Measurements from ENCODE around the gene GRIPAP1.

The GRIPAP1 gene, protein sequence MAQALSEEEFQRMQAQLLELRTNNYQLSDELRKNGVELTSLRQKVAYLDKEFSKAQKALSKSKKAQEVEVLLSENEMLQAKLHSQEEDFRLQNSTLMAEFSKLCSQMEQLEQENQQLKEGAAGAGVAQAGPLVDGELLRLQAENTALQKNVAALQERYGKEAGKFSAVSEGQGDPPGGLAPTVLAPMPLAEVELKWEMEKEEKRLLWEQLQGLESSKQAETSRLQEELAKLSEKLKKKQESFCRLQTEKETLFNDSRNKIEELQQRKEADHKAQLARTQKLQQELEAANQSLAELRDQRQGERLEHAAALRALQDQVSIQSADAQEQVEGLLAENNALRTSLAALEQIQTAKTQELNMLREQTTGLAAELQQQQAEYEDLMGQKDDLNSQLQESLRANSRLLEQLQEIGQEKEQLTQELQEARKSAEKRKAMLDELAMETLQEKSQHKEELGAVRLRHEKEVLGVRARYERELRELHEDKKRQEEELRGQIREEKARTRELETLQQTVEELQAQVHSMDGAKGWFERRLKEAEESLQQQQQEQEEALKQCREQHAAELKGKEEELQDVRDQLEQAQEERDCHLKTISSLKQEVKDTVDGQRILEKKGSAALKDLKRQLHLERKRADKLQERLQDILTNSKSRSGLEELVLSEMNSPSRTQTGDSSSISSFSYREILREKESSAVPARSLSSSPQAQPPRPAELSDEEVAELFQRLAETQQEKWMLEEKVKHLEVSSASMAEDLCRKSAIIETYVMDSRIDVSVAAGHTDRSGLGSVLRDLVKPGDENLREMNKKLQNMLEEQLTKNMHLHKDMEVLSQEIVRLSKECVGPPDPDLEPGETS

DNA sequence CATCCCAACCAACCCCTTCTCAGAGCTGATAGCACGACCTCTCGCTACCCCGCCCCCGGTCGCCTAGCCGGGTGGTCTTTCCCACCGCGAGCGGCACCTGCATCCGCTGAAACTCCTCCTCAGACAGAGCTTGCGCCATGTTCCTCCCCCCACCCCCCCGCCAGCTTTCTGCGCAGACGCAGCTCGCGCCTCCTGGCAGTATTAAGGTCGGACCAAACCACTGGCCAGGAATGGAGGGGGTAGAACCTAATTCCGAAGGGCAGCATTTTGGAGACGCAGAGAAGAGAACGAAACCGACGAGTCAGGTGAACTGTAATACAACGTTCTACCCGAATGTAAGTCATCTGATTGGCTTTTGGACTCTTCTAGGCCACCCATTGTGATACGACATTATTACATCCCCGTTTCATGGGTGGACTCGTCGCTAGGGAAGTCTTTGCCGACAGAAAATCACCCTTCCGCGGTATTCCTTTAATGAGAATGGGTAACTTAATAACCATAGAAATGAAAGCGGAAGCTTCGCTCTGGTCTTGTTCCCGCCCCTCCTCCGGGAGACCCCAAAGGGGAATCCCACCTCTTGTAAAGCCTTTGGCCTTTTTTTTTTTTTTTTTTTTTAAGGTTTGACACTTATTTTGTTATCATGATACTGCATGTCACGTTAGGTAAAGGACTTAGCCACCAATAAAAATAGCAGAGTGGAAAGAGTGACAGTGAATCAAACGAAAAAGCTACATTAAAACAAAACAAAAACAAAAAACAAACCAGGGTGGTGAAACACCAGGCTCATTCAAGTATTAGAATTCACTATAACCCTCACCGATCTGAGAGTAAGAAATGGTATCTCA lies at the start of gene GRIPAP1:
GRIPAP1 (minus strand) TSS at position 174 of the 845 bp plus-strand sequence; CDS start at position 139, 35 bp downstream.
- peak; percentile 61 for DNase-seq (ENCODE audit: low read depth, low spot score)

DNA sequence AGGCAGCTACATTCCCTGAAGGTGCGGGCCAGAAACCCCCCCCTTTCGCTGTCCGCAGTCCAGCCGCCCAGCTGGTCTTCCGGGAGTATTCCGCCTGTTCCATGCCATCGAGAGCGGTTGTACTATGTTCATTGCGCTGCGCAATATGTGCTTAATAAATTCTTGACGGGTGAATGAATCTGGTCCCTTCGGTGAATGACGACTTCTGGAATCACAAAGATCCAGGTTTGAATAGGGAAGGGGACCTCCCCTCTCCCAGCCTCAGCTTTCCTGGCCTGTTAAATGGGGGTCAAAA lies 41.9 kb upstream of the GRIPAP1 start:
- DNase-seq (ENCODE audit: low read depth, low spot score): no peak

DNA sequence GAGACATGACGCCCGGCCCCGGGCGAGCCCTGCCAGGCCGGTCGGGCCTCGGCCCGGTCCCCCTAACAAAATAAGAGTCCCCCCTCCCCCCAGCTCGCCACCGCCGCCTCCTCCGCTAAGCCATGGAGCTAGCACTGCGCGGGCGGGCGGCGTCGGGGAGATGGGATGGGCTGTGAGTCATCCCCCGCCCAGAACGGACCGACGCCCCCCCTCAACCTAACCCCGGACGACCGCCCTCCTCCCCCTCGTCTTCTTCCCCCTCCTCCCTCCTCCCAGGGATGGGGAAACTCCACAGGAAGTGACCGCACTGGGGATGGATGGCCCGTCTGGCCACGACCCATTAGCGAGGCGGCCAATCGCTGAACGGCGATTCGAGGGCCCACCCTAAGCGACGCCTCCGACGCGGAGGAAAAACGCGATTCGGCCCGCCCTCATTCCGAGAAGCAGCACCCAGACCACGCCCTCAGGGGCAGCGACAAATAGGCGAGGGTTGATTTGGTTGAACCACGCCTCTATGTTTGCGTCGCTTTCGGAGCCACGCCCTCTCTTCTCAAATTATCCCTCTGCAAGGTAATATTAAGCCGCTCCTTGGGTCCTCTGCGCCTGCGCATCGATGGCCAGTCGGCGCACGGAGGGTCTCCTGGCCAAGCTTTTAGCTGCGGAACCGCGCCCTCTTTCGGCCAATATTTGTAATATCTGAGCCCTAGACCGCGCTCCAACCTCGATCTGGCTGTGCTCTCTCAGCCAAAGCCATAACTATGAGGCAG lies 41.3 kb upstream of the GRIPAP1 start, which contains the start of gene TFE3:
TFE3 (minus strand) TSS at position 138 of the 767 bp plus-strand sequence; CDS start at position 7, 131 bp downstream.
- peak; percentile 95 for DNase-seq (ENCODE audit: low read depth, low spot score)

DNA sequence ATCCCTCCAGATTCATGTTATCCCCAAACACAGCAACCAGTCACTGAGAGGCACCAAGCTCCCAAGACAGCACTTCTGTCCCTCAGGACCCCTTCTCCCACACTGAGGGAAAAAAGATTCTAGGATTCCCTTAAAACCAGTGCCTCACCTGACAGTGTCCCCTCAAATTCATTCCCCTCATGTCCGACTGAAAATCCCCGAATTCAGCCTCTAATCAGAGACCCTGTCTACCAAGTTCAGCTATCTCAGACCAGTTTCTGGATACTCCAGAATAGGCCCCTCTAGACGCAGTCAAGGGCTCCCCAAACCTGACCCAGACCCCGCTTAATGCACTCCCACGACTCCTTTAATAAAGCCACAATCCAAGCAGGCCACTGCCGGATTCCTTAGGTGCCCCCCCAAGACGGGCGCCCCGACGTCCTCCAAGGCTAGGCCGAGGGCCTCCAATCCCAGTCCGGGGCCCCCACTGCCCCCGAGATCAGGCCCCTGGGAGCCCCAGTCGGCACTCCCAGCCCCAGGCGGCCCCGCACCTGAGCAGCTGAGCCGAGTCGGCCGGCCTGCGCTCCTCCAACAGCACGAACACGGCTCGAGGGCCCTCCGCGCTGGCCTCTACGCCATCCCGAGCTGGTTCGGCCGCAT lies 40.6 kb upstream of the GRIPAP1 start:
- DNase-seq (ENCODE audit: low read depth, low spot score): no peak

DNA sequence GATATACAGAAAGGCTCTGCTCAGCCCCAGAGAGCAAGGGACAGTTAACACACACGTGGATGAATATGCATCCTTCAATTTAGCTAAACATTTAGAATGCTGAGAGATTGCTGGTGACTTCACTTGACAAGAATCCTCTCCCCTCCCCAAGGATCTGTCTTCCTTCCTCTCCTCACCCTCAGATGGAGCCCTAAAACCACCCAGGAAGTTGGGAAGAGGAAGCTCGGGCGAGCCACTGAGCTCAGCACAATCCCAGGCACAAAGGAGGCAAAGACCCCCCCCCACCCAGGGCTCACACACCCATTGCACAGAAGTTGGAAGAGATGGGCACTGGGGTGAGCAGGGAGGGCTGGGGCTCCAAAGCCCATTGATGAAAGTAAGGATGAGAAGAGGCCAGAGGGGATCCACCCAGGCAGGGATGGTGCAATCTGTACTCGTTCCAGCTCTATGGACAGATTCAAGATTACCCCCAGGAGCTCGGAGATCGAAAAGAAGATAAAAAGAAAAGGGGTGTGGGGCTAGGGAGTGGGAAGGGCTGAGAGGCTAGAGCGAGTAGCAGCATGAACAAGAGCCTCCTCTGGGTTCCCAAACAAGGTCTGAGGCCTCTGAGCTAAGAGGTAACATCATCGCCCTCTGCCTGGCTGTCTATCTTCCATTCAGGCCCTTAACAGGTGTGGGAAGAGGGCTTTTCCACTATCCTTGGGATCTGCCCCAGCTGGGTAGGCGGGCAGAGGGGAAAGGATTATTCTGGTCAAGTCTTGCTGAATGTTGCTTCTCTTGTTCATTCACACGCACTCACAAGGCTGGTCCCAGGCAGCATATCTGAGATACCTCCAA lies 39.9 kb upstream of the GRIPAP1 start:
- no peak for DNase-seq (ENCODE audit: low read depth, low spot score)

DNA sequence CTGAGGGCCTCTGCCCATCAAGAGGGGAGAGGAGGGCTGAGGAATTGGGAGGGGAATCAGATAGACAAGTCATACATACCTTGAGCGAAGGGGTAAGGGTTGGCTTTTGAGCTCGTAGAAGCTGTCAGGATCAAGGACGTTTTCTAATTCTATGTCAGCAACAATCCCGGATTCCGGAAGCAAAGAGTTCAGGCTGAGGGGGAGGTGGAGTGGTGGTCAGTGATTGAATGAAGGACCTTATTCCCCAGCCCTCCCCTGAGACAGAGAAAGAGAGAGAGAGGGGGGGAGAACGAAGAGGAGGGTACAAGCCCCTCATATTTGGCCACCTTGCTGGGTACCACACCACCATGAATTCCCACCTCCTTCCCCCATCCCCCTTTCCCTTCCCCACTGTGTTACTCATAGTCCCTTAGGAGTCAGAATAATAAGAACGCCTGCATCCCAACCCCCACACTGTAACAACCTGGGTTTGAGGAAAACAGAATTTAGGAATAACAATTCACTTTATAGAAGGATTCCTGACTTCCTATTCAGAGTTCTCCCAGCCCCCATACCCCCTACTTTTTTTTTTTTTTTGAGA lies 38.4 kb upstream of the GRIPAP1 start:
- no peak for DNase-seq (ENCODE audit: low read depth, low spot score)

DNA sequence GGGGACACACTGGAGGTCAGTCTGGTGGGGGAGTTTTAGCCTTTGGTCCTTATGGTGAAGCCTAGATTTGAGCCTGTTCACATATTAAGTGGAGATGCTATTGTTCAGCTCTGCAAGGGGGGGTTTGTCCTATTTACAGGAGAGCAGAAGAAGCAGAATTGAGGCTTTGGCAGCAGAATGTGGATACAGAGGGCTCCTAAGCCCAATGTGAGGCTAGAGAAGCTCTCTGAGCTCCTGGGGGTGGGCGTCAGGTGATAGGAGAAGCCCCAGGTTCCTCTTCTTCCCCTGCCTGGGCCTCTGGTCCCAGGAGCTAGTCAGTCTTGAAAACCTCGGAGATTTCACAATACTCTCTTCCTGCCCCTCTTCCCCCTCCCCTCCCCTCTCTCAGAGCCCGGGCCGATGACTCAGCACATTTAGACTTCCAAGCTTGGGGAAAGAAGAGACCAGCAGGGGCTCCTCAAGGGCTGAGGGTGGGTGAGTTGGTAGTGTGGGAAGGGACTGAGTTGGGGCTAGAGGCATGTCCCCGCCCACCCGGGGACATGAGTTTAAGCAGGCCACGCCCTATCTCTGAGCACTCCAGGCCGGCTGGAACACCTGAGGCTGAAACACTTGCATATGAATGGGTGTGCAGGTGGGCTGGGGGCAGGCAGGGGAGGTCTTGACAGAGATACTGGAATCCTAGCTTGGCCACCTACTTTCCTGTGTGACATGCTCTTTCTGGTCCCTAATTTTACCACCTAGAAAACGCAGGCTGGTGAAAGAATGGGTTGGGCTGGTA lies 37.7 kb upstream of the GRIPAP1 start:
- peak; percentile 77 for DNase-seq (ENCODE audit: low read depth, low spot score)

DNA sequence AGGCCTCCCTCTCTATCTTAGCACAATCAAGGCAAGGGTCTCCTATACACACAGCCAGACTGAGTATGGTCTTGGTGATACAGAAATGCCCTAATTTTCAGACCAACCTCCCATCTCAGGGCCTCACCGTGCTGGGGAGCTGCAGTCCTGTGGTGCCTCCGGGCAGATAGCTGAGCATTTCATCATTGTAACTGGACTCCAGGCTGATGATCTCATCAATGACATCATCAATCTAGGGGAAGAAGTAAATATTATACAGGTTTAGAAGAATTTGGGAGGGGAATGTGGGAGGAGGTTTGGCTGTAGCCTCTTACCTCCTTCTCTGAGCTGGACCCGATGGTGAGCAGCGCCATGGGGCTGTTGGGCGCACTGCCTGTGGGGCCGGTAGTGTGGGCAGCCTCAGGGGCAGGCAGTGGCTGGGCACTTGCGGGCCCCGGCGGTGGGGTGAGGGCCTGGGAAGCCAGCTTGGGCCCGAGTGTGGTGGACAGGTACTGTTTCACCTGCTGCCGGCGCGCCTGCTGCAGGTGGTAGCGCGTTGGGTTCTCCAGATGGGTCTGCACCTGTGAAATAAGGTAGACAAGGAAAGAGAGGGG lies 35.9 kb upstream of the GRIPAP1 start:
- DNase-seq (ENCODE audit: low read depth, low spot score): no peak

DNA sequence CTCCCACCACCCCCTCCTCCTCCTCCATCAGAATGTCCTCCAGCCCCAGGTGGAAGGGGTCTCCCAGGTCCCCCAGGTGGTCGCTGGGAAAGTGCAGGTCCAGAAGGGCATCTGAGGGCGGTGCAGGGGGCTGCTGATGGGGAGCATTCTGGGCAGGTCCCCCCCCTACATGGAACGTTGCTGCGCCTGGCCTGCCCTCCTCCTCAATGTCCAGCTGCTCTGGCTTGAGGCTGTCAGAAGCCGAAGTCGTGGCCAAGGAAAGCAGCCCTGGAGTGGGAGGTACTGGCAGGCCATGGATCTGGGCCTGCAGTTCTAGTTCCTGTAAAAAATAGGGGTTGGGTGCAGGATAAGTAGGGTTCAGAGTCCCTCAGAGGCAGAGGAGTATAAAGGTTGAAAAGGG lies 28.2 kb upstream of the GRIPAP1 start:
- DNase-seq (ENCODE audit: low read depth, low spot score): no peak

DNA sequence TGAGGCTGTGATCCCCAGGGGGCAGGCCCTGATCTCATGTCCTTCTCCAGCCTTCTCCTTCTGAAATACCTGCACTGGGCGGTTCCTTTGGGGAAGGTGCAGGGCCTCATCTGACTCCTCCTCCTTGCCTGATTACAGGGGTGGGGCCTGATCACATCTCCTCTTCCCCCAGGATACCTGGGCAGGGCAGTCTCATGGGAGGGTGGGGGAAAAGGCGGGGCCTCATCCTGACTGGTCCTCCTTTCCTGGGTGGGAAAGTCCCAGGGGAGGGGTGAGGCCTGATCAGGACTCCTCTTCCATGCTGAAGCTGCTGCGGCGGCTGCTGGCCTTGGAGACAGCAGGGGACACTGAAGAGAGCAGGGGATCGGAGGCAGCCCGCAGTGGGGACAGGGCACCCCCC lies 27.8 kb upstream of the GRIPAP1 start:
- DNase-seq (ENCODE audit: low read depth, low spot score): no peak

DNA sequence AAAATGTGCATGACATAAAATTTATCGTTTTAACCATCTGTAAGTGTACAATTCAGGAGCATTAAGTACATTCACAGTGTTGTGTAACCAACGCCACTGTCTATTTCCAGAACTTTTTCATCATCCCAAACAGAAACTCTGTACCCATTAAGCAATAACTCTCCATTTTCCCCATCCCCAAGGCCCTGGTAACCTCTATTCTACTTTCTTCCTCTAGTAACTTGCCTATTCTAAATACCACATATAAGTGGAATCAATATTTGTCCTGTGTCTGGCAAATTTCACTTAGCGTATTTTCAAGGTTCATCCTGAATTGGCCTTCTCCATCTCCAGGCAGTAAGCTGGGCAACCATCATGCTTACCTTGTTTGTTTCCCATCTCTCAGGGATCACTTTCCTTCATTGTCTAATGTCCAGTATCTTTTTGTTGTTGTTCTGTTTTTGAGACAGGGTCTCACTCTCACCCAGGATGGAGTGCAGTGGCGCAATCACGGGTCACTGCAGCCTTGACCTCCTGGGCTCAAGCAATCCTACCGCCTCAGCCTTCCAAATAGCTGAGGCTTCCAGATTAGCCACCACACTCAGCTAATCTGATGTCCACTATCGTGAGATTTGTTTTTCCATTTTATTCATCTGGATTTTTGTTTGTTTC lies 17.7 kb upstream of the GRIPAP1 start:
- DNase-seq (ENCODE audit: low read depth, low spot score): no peak

DNA sequence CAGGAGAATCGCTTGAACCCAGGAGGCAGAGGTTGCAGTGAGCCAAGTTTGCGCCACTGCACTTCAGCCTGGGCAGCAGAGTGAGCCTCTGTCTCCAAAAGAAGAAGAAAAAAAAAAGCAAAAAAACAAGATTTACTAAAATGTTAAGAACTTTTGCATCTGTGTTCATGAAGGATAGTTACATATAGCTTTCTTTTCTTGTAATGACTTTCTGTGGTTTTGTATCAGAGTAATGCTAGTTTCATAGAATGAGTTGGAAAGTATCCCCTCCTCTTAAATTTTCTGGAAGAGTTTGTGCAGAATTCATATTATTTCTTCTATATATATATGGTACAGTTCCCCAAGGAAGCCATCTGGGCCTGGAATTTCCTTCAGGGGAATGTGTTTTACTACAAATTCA lies 17.0 kb upstream of the GRIPAP1 start:
- DNase-seq (ENCODE audit: low read depth, low spot score): no peak

DNA sequence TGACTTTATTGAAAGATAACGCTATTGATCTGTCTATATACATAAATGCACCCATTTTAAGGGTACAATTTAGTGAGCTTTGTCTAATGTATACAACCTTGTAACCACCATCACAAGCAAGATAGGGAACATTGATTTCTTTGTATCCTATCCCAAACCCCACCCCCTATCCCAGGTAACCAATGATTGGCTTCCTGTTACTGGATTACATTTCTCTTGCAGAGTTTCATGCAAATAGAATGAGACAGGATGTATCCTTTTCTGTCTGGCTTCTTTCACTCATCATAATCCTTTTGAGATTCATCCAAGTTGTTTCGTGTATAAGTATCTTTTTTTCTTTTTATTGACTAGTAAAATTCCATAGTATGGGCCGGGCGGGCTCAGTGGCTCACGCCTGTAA lies 1.6 kb upstream of the GRIPAP1 start:
- DNase-seq (ENCODE audit: low read depth, low spot score): no peak

DNA sequence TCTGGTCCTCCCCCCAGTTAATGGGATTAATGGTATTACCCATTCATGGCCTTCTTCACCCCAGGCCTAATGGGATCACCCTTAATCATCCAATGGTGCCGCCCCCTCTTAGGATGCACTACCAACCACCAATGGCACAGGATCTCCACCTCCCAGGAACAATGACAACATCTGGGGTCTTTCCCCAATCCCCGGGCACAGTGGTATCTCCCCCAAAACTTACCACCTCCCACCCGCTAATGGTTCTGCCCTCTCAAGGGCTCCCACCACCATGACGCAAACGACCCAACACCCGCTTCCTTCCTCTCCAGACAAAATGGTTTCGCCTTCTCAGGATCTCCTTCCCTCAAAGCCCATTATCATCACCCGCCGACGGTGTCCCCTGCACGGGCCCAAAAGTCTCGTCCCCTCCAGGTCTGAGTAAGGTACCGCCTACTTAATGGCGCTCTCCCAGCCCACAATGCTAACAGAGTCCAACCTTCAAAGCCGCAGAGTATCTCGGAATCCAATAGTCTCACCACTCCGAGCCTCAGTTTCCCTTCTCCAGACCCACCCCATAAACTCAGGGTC lies 458 bp downstream of the GRIPAP1 start:
- DNase-seq (ENCODE audit: low read depth, low spot score): no peak

DNA sequence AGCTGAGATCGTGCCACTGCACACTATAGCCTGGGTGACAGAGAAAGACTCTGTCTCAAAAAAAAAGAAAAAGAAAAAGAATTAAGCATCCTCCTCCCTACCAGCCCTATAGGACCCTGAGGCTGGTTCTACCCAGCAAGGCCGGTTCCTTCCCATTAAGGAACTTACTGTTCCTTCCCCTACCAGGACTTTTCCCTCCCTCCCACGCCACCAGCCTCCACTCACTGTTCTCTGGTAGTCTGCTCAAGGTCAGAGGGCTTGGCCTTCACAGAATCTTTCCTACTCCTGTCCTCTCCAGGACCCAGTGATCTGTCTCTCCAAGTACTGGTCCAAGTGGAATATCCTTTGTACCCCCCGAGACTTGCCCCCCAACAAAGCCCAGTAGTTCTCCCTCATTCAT lies 1.4 kb downstream of the GRIPAP1 start:
- no peak for DNase-seq (ENCODE audit: low read depth, low spot score)

DNA sequence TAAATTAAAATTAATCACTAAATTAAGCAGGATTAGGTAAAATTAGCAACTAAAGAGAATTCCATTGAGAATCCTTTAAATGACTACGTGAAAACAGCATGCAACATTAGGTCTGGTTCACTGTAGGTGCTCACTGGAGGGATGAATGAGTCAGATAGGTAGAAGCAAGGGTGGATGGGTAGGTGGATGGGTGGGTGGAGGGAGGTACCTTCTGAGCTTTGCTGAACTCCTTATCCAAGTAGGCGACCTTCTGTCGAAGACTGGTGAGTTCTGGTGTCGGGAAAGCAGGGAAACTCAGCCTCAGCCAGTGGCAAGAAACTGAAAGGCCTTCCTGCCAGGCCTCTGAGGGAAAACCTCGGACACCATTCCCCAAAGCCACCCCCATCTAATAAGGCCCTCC lies 3.0 kb downstream of the GRIPAP1 start:
- DNase-seq (ENCODE audit: low read depth, low spot score): no peak

DNA sequence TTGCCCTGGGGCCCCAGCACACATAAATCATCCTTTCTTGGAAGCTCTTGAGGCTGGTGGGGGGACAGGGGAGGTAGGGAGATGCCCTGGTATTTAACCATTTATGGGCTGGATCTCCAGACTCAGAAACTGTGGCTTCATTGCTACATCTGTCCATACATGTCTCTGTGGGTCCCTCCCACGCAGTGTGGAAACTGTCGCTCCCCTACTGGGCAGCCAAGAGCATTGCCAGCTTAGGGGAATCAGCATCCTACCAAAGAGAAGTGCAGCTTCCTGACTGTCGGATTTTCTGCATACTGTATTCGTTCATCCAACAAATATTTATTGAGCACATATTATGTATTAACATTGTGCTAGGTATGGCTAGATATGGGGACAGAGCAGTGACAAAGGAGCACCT lies 3.7 kb downstream of the GRIPAP1 start:
- no peak for DNase-seq (ENCODE audit: low read depth, low spot score)
